Measurements from ENCODE around the gene PROX1.

PROX1 gene

GRCh38 chr1:213989002-213989855 lies 1.5 kb downstream of the PROX1 start:
- H2BK120ac ChIP-seq (ENCODE audit: insufficient read depth, low read length, poor library complexity), result no peak overlapping the region
- WGBS (ENCODE audit: extremely low coverage, insufficient coverage, insufficient read length), result no CpG with 5 or more reads among the region's 39 CpGs
- H3K23ac ChIP-seq (ENCODE audit: low read length), result peak overlapping the region; percentile 66
- H3K4me1 ChIP-seq (ENCODE audit: control insufficient read depth in 1 of 2, insufficient read depth in 2 of 2, low read length in 2 of 2), result peaks cover 14 to 21% of the 10 kb centered on the region in 2 experiments
- H3K9ac ChIP-seq (ENCODE audit: low read length), result peak overlapping the region; percentile 65
- no peak overlapping the region for H2AK5ac ChIP-seq (ENCODE audit: low read length)
- H2BK12ac ChIP-seq (ENCODE audit: low read length), result no peak overlapping the region
- H4K8ac ChIP-seq (ENCODE audit: low read depth, low read length), result no peak overlapping the region
- H2AFZ ChIP-seq (ENCODE audit: insufficient read depth, low read length, poor library complexity), result peak overlapping the region; percentile 2
- H4K91ac ChIP-seq (ENCODE audit: low read depth, low read length), result no peak overlapping the region
- no peak overlapping the region for H3K27ac ChIP-seq (ENCODE audit: low read depth, low read length)
- H3K9me3 ChIP-seq (ENCODE audit: insufficient read depth, low read depth, low read length), result no peaks in the 10 kb centered on the region
- DNase-seq, result no peak
- peaks cover 27% of the 10 kb centered on the region for H3K27me3 ChIP-seq (ENCODE audit: insufficient read depth, low read length)
- H3K79me2 ChIP-seq (ENCODE audit: control insufficient read depth, insufficient read depth, low read length, poor library complexity), result no peaks in the 10 kb centered on the region
- H3K18ac ChIP-seq (ENCODE audit: low read length), result peak overlapping the region; percentile 7
- H3K4me3 ChIP-seq (ENCODE audit: low read depth, low read length), result peak overlapping the region; percentile 59
- H3K36me3 ChIP-seq (ENCODE audit: control insufficient read depth in 1 of 2, insufficient read depth in 2 of 2, low read length in 2 of 2), result no peaks in the 10 kb centered on the region
- peaks cover 1% of the 10 kb centered on the region for H3K79me1 ChIP-seq (ENCODE audit: low read length)
- peak overlapping the region; percentile 76 for H3K4me2 ChIP-seq (ENCODE audit: low read length)
- H3K14ac ChIP-seq (ENCODE audit: low read length), result no peak overlapping the region
- H2BK5ac ChIP-seq (ENCODE audit: low read depth, low read length, poor library complexity), result no peak overlapping the region
- H4K12ac ChIP-seq (ENCODE audit: low read depth, low read length), result no peak overlapping the region
- no peak overlapping the region for H3K4ac ChIP-seq (ENCODE audit: low read depth, low read length)

DNA sequence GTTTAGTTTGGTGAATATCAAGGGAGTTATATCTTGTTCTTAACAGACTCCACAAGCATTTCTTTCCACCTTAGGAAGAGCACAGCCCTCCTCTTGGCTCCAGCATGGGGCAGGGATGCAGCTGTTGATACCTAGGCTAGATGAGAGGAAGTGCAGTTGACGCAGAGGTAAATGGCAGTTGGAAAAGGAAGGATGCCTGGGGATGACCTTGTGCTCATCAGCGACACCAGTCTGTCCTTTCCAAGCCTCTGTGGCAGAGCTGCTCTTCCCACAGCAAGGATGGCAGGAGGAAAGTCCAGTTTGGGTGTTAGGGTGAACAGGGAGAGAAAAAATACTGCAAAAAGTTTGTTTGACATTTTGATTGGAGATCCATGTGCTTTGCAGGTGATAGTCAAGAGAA lies 6.2 kb downstream of the PROX1 start:
- Histone ChIP-seq H2AK5ac (ENCODE audit: low read length) (no peak overlapping the region), H3K4ac (ENCODE audit: low read depth, low read length) (no peak overlapping the region), H3K79me1 (ENCODE audit: low read length) (no peaks in the 10 kb centered on the region), H2BK120ac (ENCODE audit: insufficient read depth, low read length, poor library complexity) (no peak overlapping the region), H4K12ac (ENCODE audit: low read depth, low read length) (no peak overlapping the region), H3K23ac (ENCODE audit: low read length) (no peak overlapping the region), H2BK5ac (ENCODE audit: low read depth, low read length, poor library complexity) (no peak overlapping the region), H3K4me2 (ENCODE audit: low read length) (no peak overlapping the region), H3K9me3 (ENCODE audit: insufficient read depth, low read depth, low read length) (no peaks in the 10 kb centered on the region), H4K8ac (ENCODE audit: low read depth, low read length) (no peak overlapping the region), H3K27ac (ENCODE audit: low read depth, low read length) (no peak overlapping the region), H2BK12ac (ENCODE audit: low read length) (no peak overlapping the region), H2AFZ (ENCODE audit: insufficient read depth, low read length, poor library complexity) (no peak overlapping the region), H4K91ac (ENCODE audit: low read depth, low read length) (no peak overlapping the region), H3K9ac (ENCODE audit: low read length) (no peak overlapping the region), H3K36me3 (ENCODE audit: control insufficient read depth in 1 of 2, insufficient read depth in 2 of 2, low read length in 2 of 2) (peaks cover 16% of the 10 kb centered on the region in 2 experiments), H3K14ac (ENCODE audit: low read length) (no peak overlapping the region), H3K4me3 (ENCODE audit: low read depth, low read length) (no peak overlapping the region), H3K27me3 (ENCODE audit: insufficient read depth, low read length) (no peaks in the 10 kb centered on the region), H3K4me1 (ENCODE audit: control insufficient read depth in 1 of 2, insufficient read depth in 2 of 2, low read length in 2 of 2) (peaks cover 11 to 12% of the 10 kb centered on the region in 2 experiments), H3K79me2 (ENCODE audit: control insufficient read depth, insufficient read depth, low read length, poor library complexity) (no peaks in the 10 kb centered on the region), H3K18ac (ENCODE audit: low read length) (no peak overlapping the region)
- no peak for DNase-seq
- WGBS (ENCODE audit: extremely low coverage, insufficient coverage, insufficient read length), result no CpG with 5 or more reads among the region's 2 CpGs

- no peak overlapping the region for H2BK12ac ChIP-seq (ENCODE audit: low read length)
- no peaks in the 10 kb centered on the region for H3K79me1 ChIP-seq (ENCODE audit: low read length)
- no peak overlapping the region for H4K12ac ChIP-seq (ENCODE audit: low read depth, low read length)
- H3K27me3 ChIP-seq (ENCODE audit: insufficient read depth, low read length), result no peaks in the 10 kb centered on the region
- no peak for DNase-seq
- no peak overlapping the region for H4K8ac ChIP-seq (ENCODE audit: low read depth, low read length)
- no CpG with 5 or more reads among the region's 5 CpGs for WGBS (ENCODE audit: extremely low coverage, insufficient coverage, insufficient read length)
- no peak overlapping the region for H3K23ac ChIP-seq (ENCODE audit: low read length)
- H3K9me3 ChIP-seq (ENCODE audit: insufficient read depth, low read depth, low read length), result no peaks in the 10 kb centered on the region
- H3K4me1 ChIP-seq (ENCODE audit: control insufficient read depth in 1 of 2, insufficient read depth in 2 of 2, low read length in 2 of 2), result peaks cover 3 to 4% of the 10 kb centered on the region in 2 experiments
- H2BK120ac ChIP-seq (ENCODE audit: insufficient read depth, low read length, poor library complexity), result no peak overlapping the region
- no peak overlapping the region for H3K4ac ChIP-seq (ENCODE audit: low read depth, low read length)
- no peak overlapping the region for H3K9ac ChIP-seq (ENCODE audit: low read length)
- H3K36me3 ChIP-seq (ENCODE audit: control insufficient read depth in 1 of 2, insufficient read depth in 2 of 2, low read length in 2 of 2), result peaks cover 16% of the 10 kb centered on the region in 2 experiments
- no peak overlapping the region for H2AFZ ChIP-seq (ENCODE audit: insufficient read depth, low read length, poor library complexity)
- no peak overlapping the region for H3K27ac ChIP-seq (ENCODE audit: low read depth, low read length)
- no peak overlapping the region for H4K91ac ChIP-seq (ENCODE audit: low read depth, low read length)
- H3K14ac ChIP-seq (ENCODE audit: low read length), result no peak overlapping the region
- H2AK5ac ChIP-seq (ENCODE audit: low read length), result no peak overlapping the region
- H3K18ac ChIP-seq (ENCODE audit: low read length), result no peak overlapping the region
- no peaks in the 10 kb centered on the region for H3K79me2 ChIP-seq (ENCODE audit: control insufficient read depth, insufficient read depth, low read length, poor library complexity)
- H3K4me3 ChIP-seq (ENCODE audit: low read depth, low read length), result no peak overlapping the region
- H3K4me2 ChIP-seq (ENCODE audit: low read length), result no peak overlapping the region
- H2BK5ac ChIP-seq (ENCODE audit: low read depth, low read length, poor library complexity), result no peak overlapping the region
Measured at GRCh38 chr1:213994888-213995287, 7.1 kb downstream of the PROX1 start.

DNA sequence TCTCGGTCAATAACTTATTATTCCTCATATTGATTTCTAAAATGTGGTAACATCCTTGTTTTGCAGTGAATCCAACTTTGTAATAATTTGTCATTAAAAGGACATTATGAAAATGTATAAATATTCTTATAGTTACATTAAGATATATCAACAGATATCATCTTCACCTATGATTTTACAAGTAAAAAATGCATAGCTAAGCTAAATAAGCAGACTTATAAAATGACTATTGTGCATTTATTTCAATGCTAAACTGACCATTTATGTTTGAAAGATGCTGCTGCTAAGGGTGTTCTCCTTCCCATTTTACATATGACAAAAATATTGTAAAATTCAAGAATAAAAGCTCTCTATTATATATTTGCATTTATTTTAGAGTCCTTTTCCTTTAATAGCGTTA lies 7.8 kb downstream of the PROX1 start:
- H3K18ac ChIP-seq (ENCODE audit: low read length), result no peak overlapping the region
- H3K4ac ChIP-seq (ENCODE audit: low read depth, low read length), result no peak overlapping the region
- no peak overlapping the region for H3K27ac ChIP-seq (ENCODE audit: low read depth, low read length)
- no peak overlapping the region for H3K4me3 ChIP-seq (ENCODE audit: low read depth, low read length)
- H3K4me2 ChIP-seq (ENCODE audit: low read length), result no peak overlapping the region
- no peak overlapping the region for H2AK5ac ChIP-seq (ENCODE audit: low read length)
- no peak for DNase-seq
- no peak overlapping the region for H2BK120ac ChIP-seq (ENCODE audit: insufficient read depth, low read length, poor library complexity)
- H3K23ac ChIP-seq (ENCODE audit: low read length), result no peak overlapping the region
- H3K4me1 ChIP-seq (ENCODE audit: control insufficient read depth in 1 of 2, insufficient read depth in 2 of 2, low read length in 2 of 2), result no peaks in the 10 kb centered on the region
- H3K36me3 ChIP-seq (ENCODE audit: control insufficient read depth in 1 of 2, insufficient read depth in 2 of 2, low read length in 2 of 2), result peaks cover 16% of the 10 kb centered on the region in 2 experiments
- no peaks in the 10 kb centered on the region for H3K27me3 ChIP-seq (ENCODE audit: insufficient read depth, low read length)
- no peak overlapping the region for H4K91ac ChIP-seq (ENCODE audit: low read depth, low read length)
- no peaks in the 10 kb centered on the region for H3K9me3 ChIP-seq (ENCODE audit: insufficient read depth, low read depth, low read length)
- no peaks in the 10 kb centered on the region for H3K79me1 ChIP-seq (ENCODE audit: low read length)
- no peak overlapping the region for H4K12ac ChIP-seq (ENCODE audit: low read depth, low read length)
- H3K14ac ChIP-seq (ENCODE audit: low read length), result no peak overlapping the region
- no peak overlapping the region for H2AFZ ChIP-seq (ENCODE audit: insufficient read depth, low read length, poor library complexity)
- no peaks in the 10 kb centered on the region for H3K79me2 ChIP-seq (ENCODE audit: control insufficient read depth, insufficient read depth, low read length, poor library complexity)
- H4K8ac ChIP-seq (ENCODE audit: low read depth, low read length), result no peak overlapping the region
- H3K9ac ChIP-seq (ENCODE audit: low read length), result no peak overlapping the region
- no peak overlapping the region for H2BK5ac ChIP-seq (ENCODE audit: low read depth, low read length, poor library complexity)
- H2BK12ac ChIP-seq (ENCODE audit: low read length), result no peak overlapping the region
- WGBS (ENCODE audit: extremely low coverage, insufficient coverage, insufficient read length), result no CpG with 5 or more reads among the region's 2 CpGs

Data from trophoblast cell (in vitro differentiated cells and primary cell).